K562 (cell line): ENCODE results near the gene PLEKHO1. TPM values are rescaled to one million over a fixed set of nuclear protein-coding genes. Genes with fewer than 3 reads are reported as not detected.

ENCODE experiments used
- CLOCK ChIP-seq: fragments of 250-450 bp; sonication (Bioruptor Pico); IDR thresholded peaks from 2 replicates; pipeline ENCODE4 v1.4.0; 2020; ENCODE audit warnings: mild to moderate bottlenecking, moderate library complexity, borderline replicate concordance
- CTCF ChIP-seq, 3 experiments: IDR thresholded peaks in 2 of 3; conservative IDR thresholded peaks in 1 of 3; 2 replicates each; pipeline ENCODE4 v1.5.1; 2011 to 2012; ENCODE audit warnings: low read length in 3 of 3, mild to moderate bottlenecking in 3 of 3, control low read depth in 2 of 3, improper control_type of control experiment in 1 of 3, inconsistent platforms in 1 of 3, low read depth in 1 of 3, mixed read lengths in 1 of 3, moderate library complexity in 1 of 3; ENCODE audit not compliant: insufficient read depth in 2 of 3
- ELK3 ChIP-seq: fragments of 450-650 bp; formaldehyde crosslinking; IDR thresholded peaks from 2 replicates; pipeline ENCODE4 v1.4.0; 2020; ENCODE audit warnings: mild to moderate bottlenecking
- HDAC8 ChIP-seq: fragments of 450-650 bp; IDR thresholded peaks from 2 replicates; pipeline ENCODE4 v1.6.1; 2016; ENCODE audit warnings: mild to moderate bottlenecking, missing genetic modification characterization, moderate library complexity, missing compliant biosample characterization
- HMG20A ChIP-seq: fragments of 450-650 bp; formaldehyde crosslinking; conservative IDR thresholded peaks from 2 replicates; pipeline ENCODE4 v1.4.0; 2020; ENCODE audit warnings: mild to moderate bottlenecking, mixed read lengths
- HOMEZ ChIP-seq: fragments of 250-450 bp; sonication (Bioruptor Pico); IDR thresholded peaks from 2 replicates; pipeline ENCODE4 v1.4.0; 2020; ENCODE audit warnings: mild to moderate bottlenecking, moderate library complexity
- ILF3 ChIP-seq: fragments of 450-650 bp; IDR thresholded peaks from 2 replicates; pipeline ENCODE4 v1.6.1; 2018; ENCODE audit warnings: antibody characterized with exemption, mild to moderate bottlenecking, moderate library complexity, borderline replicate concordance
- LARP7 ChIP-seq: fragments of 450-650 bp; IDR thresholded peaks from 2 replicates; pipeline ENCODE4 v1.6.1; 2016
- MBD1 ChIP-seq: fragments of 250-450 bp; sonication (Bioruptor Pico); IDR thresholded peaks from 2 replicates; pipeline ENCODE4 v1.8.0; 2022; ENCODE audit warnings: inconsistent platforms
- MTF1 ChIP-seq: fragments of 250-450 bp; sonication (Bioruptor Pico); IDR thresholded peaks from 2 replicates; pipeline ENCODE4 v1.9.0; 2021; ENCODE audit warnings: moderate library complexity, mild to moderate bottlenecking, inconsistent platforms, borderline replicate concordance
- NFATC3 ChIP-seq: fragments of 450-650 bp; IDR thresholded peaks from 2 replicates; pipeline ENCODE4 v1.6.1; 2017; ENCODE audit warnings: mild to moderate bottlenecking
- PKNOX1 ChIP-seq: fragments of 450-650 bp; IDR thresholded peaks from 2 replicates; pipeline ENCODE4 v1.6.1; 2016
- RBM25 ChIP-seq: fragments of 200-400 bp; formaldehyde crosslinking; IDR thresholded peaks from 2 replicates; pipeline ENCODE4 v1.6.1; 2018; ENCODE audit warnings: low read length, low read depth, moderate library complexity; ENCODE audit not compliant: severe bottlenecking
- SIN3A ChIP-seq, 2 experiments: fragments of 150-350 bp in 1 of 2; IDR thresholded peaks; 2 replicates each; pipeline ENCODE4 v1.6.1; 2011 to 2016; ENCODE audit warnings: borderline replicate concordance in 2 of 2, low read depth in 2 of 2, low read length in 2 of 2, mild to moderate bottlenecking in 2 of 2, moderate library complexity in 2 of 2; ENCODE audit not compliant: control insufficient read depth in 1 of 2
- SMARCB1 ChIP-seq: IDR thresholded peaks from 2 replicates; pipeline ENCODE4 v1.6.1; 2011; ENCODE audit warnings: improper control_type of control experiment, low read depth; ENCODE audit not compliant: insufficient read length
- XRCC4 ChIP-seq: IDR thresholded peaks from one replicate; pipeline ENCODE4 v1.6.1; 2011; ENCODE audit not compliant: insufficient read depth, insufficient read length; ENCODE audit errors: extremely low read depth
- ZEB2 ChIP-seq: fragments of 450-650 bp; IDR thresholded peaks from 2 replicates; pipeline ENCODE4 v1.6.1; 2016
- ZFP30 ChIP-seq: fragments of 250-450 bp; sonication (Bioruptor Pico); IDR thresholded peaks from 2 replicates; pipeline ENCODE4 v1.8.0; 2022; ENCODE audit warnings: moderate library complexity, mild to moderate bottlenecking, inconsistent platforms, borderline replicate concordance
- ZNF24 ChIP-seq: fragments of 450-650 bp; IDR thresholded peaks from 2 replicates; pipeline ENCODE4 v1.6.1; 2016
- ZNF253 ChIP-seq: fragments of 250-450 bp; sonication (Bioruptor Pico); conservative IDR thresholded peaks from 2 replicates; pipeline ENCODE4 v1.6.1; 2021; ENCODE audit warnings: mild to moderate bottlenecking
- polyA plus RNA-seq, 8 experiments: library from polyadenylated mRNA; depleted of rRNA in 4 of 8; stranded (reverse) in 5 of 8; unstranded in 3 of 8; fragments of >200 nt; fragmentation: Nextera tagmentation in 2 of 8; fragmentation: Illumina TruSeq in 1 of 8; extraction: Ambion mirVana in 2 of 8; extraction: Trizol in 1 of 8; gene quantifications; 2 replicates each; pipeline versions ENCODE4 v1.2.1 to v1.2.3, GENCODE V29; 2011 to 2014; ENCODE audit warnings: inconsistent platforms in 1 of 8, missing spikeins in 1 of 8
- total RNA-seq, 7 experiments: library from RNA; depleted of rRNA in 6 of 7; stranded (reverse); fragments of >200 nt in 6 of 7; fragmentation: Illumina TruSeq in 2 of 7; extraction: Trizol in 2 of 7; gene quantifications; 2 replicates each; pipeline versions ENCODE4 v1.2.1 to v1.2.3, GENCODE V29; 2011 to 2021; ENCODE audit warnings: low replicate concordance in 1 of 7

PLEKHO1 gene
- total and polyA plus RNA-seq, 9 of the 15 experiments (the other 6 are each of a cell fraction or from before 2014, with no cell fraction given) = 0.39 to 16.2 (median 9.6) TPM

GRCh38 chr1:150162582-150162861 is 12.8 kb downstream of the PLEKHO1 start (continued):
- no peak for TF ChIP-seq HMG20A
- no peak for TF ChIP-seq CLOCK (CRISPR knock-in tag)
- TF ChIP-seq CTCF (IDR thresholded peaks at IDR 0.05 in 2 of 3, conservative IDR thresholded peaks at IDR 0.05 in 1 of 3; ENCODE audit: insufficient read depth in 2 of 3, low read depth in 1 of 3, low read length in 3 of 3) = 0 out of 6 replicates have a peak, but pooled peaks of 1 of the 3 experiments have one; percentile 2
- no peak for TF ChIP-seq NFATC3
- TF ChIP-seq HOMEZ (CRISPR knock-in tag) = no peak
- TF ChIP-seq XRCC4 = no peak
- no peak for TF ChIP-seq LARP7
- no peak for TF ChIP-seq ZNF24
- TF ChIP-seq HDAC8 (tag) = no peak
- no peak for TF ChIP-seq ZFP30 (CRISPR knock-in tag)
- TF ChIP-seq ILF3 = no peak
- TF ChIP-seq MTF1 (CRISPR knock-in tag) = no peak
- TF ChIP-seq RBM25 = no peak
- TF ChIP-seq PKNOX1 = no peak
- no peak for TF ChIP-seq MBD1
- no peak for TF ChIP-seq SMARCB1
- no peak for TF ChIP-seq ZEB2
- TF ChIP-seq SIN3A (IDR thresholded peaks at IDR 0.05; ENCODE audit: borderline replicate concordance in 2 of 2, control insufficient read depth in 1 of 2, low read depth in 2 of 2, low read length in 2 of 2) = no peak
- no peak for TF ChIP-seq ZNF253 (CRISPR knock-in tag)
- no peak for TF ChIP-seq ELK3 (CRISPR knock-in tag)
